ENCODE measurements around the gene PDGFA. TPM values are rescaled to one million over a fixed set of nuclear protein-coding genes. Genes with fewer than 3 reads are reported as not detected.

Gene PDGFA
- total RNA-seq, 4 donors from 2014 or later = 10.8 to 31.7 (median 26.0) TPM

DNA sequence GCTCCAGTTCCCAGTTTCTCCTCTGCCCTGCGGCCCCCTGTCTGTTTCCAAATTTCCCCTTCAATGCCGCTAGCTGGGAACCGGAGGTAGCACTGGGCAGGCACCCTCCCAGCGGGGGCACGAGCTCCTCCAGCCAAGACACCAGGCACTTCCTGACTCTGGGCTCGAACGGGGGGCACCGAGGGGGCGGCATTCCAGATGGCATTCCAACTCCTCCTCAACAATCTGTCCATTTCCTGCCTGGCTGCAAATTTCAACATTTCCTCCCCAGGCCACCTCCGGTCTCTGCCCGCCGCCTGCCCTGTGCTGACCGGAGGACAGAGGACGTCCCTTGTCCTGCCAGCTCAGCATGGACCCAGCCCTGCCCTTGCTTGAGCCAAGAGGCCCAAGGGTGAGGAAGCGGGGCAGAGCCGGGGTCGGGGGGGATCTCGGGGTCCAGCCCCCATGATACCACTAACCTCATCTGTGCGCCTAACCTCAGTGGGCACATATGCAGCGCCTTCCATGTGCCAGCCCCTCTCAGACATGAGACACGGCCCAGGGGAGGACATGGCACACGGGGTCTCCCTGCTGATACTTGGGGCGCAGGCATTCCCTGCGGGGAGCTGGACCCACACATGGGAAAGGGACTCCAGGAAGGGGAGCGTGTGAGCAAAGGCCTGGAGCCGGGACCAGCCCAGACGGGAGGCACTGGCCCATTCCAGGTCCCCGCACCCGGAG is 58.0 kb downstream of the PDGFA start:
- Histone ChIP-seq H3K4me3 (no peak overlapping the region), H3K4me1 (peaks cover 3 to 4% of the 10 kb centered on the region in 2 donors)

DNA sequence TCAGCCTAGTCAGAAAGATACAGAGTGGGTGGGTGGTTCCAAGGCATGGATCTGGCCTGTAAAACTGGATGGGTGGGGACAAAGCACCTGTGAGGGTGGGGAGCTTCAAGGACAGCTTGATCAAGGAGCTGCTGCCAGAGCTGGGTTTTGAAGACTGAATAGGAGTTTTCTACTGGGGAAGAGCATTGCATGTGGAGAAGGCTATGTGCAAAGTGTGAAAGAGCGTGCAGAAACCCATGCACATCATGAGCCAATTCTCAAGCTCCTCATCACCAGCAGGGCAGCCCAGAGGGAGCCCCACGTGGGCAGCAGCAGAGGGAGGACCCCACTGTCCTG is 58.6 kb downstream of the PDGFA start:
- Histone ChIP-seq H3K27me3 (peaks cover 6 to 12% (median 7%) of the 10 kb centered on the region in 3 donors), H3K4me3 (no peak overlapping the region), H3K4me1 (peaks cover 3 to 4% of the 10 kb centered on the region in 2 donors), H3K27ac (no peak overlapping the region), H3K9me3 (no peaks in the 10 kb centered on the region), H3K36me3 (no peaks in the 10 kb centered on the region)
- ATAC-seq (no peak), DNase-seq (no peak)
- intact Hi-C loops (cut with DNase I; ENCODE audit: low total_unique reads) (no loop called here), in situ Hi-C loops (cut with MboI; ENCODE audit: low sequenced_read_pairs in 4 of 4) (no loop called here)
- TF ChIP-seq, protein P1, sequence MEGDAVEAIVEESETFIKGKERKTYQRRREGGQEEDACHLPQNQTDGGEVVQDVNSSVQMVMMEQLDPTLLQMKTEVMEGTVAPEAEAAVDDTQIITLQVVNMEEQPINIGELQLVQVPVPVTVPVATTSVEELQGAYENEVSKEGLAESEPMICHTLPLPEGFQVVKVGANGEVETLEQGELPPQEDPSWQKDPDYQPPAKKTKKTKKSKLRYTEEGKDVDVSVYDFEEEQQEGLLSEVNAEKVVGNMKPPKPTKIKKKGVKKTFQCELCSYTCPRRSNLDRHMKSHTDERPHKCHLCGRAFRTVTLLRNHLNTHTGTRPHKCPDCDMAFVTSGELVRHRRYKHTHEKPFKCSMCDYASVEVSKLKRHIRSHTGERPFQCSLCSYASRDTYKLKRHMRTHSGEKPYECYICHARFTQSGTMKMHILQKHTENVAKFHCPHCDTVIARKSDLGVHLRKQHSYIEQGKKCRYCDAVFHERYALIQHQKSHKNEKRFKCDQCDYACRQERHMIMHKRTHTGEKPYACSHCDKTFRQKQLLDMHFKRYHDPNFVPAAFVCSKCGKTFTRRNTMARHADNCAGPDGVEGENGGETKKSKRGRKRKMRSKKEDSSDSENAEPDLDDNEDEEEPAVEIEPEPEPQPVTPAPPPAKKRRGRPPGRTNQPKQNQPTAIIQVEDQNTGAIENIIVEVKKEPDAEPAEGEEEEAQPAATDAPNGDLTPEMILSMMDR (IDR thresholded peaks at IDR 0.05 in 4 of 5, conservative IDR thresholded peaks at IDR 0.05 in 1 of 5) = no peak
- no peak for TF ChIP-seq POLR2A (IDR thresholded peaks at IDR 0.05)

More for the DNA sequence above, 58.0 kb downstream of the PDGFA start:
- H3K36me3 ChIP-seq = no peaks in the 10 kb centered on the region
- TF ChIP-seq, protein P1 (IDR thresholded peaks at IDR 0.05 in 4 of 5, conservative IDR thresholded peaks at IDR 0.05 in 1 of 5) = no peak
- TF ChIP-seq POLR2A (IDR thresholded peaks at IDR 0.05) = no peak
- H3K27me3 ChIP-seq = peaks cover 6 to 12% (median 7%) of the 10 kb centered on the region in 3 donors
- H3K27ac ChIP-seq = no peak overlapping the region
- no peak for ATAC-seq
- intact Hi-C loops (cut with DNase I; ENCODE audit: low total_unique reads) = no loop called here
- H3K9me3 ChIP-seq = no peaks in the 10 kb centered on the region
- in situ Hi-C loops (cut with MboI; ENCODE audit: low sequenced_read_pairs in 4 of 4) = no loop called here
- DNase-seq = no peak

DNA sequence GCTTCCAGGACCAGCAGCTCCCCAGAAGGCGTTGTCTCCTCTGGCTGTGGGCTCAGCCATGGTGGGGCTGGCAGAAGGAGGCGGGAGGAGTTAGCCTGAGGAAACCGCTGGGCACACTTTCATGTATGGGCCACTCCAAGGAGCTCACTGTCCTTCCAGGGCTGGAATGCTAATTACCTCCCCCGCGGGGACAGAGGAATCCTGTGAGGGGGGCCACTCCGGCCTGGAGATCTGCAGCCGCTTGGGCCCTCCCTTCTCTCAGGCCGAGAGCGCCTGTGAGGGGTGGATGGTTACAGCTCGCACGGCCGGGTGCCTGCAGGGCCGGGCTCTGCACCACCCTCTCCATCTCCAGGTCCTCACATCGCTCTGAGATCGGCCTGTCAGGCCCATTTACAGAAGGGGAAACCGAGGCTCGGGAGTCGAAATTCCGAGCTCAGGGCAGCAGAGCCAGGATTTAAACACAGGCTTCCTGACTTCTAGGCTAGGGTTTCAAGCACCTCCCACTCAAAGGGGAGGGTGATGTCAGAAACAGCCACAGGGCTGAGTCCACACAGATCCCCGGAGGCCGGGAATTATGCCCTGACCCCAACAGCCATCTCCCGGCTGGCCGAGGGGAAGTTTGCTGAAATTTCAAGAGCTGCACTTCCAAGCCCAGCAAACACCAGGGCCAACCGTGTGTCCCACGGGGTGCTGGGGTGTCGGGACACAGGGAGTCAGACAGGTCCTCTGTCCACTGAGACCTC is 59.1 kb downstream of the PDGFA start:
- Histone ChIP-seq H3K9me3 (no peaks in the 10 kb centered on the region), H3K27me3 (peaks cover 6 to 14% (median 7%) of the 10 kb centered on the region in 3 donors), H3K36me3 (no peaks in the 10 kb centered on the region), H3K4me1 (peaks cover 4 to 5% of the 10 kb centered on the region in 2 donors), H3K27ac (peak overlapping the region in 1 of 4 donors; percentile 10), H3K4me3 (no peak overlapping the region)
- DNase-seq (no peak), ATAC-seq (peak in 1 of 2 donors; percentile 49)
- in situ Hi-C loops (cut with MboI; ENCODE audit: low sequenced_read_pairs in 4 of 4) (no loop called here), intact Hi-C loops (cut with DNase I; ENCODE audit: low total_unique reads) (no loop called here)
- TF ChIP-seq POLR2A (IDR thresholded peaks at IDR 0.05) = no peak
- TF ChIP-seq, protein P1 (IDR thresholded peaks at IDR 0.05 in 4 of 5, conservative IDR thresholded peaks at IDR 0.05 in 1 of 5) = no peak

DNA sequence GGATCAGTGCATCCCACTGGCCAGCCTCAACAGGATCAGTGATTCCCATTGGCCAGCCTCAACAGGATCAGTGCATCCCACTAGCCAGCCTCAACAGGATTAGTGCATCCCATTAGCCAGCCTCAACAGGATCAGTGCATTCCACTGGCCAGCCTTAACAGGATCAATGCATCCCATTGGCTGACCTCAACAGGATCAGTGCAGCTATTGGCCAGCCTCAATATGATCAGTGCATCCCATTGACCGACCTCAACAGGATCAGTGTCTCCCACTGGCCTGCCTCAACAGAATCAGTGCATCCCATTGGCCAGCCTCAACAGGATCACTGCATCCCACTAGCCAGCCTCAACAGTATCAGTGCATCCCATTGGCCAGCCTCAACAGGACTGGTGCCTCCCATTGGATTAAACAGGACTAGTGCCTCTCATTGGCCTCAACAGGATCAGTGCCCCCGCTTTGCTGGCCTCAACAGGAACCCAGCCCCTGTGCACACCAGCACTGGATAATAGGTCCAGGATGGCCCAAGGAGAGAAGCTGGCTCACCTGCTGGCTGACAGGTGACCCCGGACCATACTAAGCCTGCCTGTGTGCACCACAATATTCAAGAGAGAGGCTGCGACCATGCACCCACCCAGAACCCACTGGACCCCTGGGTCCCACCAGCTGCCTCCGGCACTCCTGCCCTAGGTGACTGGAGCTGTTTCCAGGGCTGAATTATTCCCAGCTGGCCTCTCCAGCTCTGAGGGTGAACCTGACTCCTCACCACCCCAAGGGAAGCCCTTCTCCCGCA is 59.9 kb downstream of the PDGFA start:
- peak in 1 of 2 donors; percentile 13 for ATAC-seq
- Histone ChIP-seq H3K27ac (peak overlapping the region in 1 of 4 donors; percentile 10), H3K4me1 (peaks cover 4 to 11% of the 10 kb centered on the region in 2 donors), H3K9me3 (no peaks in the 10 kb centered on the region), H3K36me3 (no peaks in the 10 kb centered on the region), H3K27me3 (peaks cover 6 to 16% (median 7%) of the 10 kb centered on the region in 3 donors), H3K4me3 (no peak overlapping the region)
- DNase-seq = no peak
- in situ Hi-C loops (cut with MboI; ENCODE audit: low sequenced_read_pairs in 4 of 4) (no loop called here), intact Hi-C loops (cut with DNase I; ENCODE audit: low total_unique reads) (no loop called here)
- TF ChIP-seq, protein P1 (IDR thresholded peaks at IDR 0.05 in 4 of 5, conservative IDR thresholded peaks at IDR 0.05 in 1 of 5) = no peak
- no peak for TF ChIP-seq POLR2A (IDR thresholded peaks at IDR 0.05)
